Measurements from ENCODE around the gene NBEAL2.

Gene NBEAL2

DNA sequence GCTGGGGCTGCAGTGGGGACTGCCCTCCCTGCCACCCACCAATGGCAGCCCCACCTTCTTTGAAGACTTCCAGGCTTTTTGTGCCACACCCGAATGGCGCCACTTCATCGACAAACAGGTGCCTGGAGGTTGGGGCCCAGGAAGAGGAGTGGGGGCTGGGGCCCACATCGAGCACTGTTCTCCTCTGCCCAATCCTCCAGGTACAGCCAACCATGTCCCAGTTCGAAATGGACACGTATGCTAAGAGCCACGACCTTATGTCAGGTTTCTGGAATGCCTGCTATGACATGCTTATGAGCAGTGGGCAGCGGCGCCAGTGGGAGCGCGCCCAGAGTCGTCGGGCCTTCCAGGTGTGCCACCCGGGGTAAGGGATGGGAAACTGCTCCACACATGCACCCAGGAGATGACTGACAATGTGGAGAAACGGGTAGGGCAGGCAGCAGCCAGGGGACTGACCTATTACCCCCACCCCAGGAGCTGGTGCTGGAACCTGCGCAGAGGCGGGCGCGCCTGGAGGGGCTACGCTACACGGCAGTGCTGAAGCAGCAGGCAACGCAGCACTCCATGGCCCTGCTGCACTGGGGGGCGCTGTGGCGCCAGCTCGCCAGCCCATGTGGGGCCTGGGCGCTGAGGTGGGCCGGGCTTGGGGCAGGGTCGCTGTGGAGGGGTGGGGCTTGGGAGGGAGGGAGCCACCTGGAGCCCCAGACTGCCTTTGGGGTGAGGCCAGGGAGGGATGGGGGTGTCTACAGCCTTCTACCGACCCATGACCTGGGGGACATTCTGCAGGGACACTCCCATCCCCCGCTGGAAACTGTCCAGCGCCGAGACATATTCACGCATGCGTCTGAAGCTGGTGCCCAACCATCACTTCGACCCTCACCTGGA is 22.9 kb downstream of the NBEAL2 start:
- DNase-seq: no peak

DNA sequence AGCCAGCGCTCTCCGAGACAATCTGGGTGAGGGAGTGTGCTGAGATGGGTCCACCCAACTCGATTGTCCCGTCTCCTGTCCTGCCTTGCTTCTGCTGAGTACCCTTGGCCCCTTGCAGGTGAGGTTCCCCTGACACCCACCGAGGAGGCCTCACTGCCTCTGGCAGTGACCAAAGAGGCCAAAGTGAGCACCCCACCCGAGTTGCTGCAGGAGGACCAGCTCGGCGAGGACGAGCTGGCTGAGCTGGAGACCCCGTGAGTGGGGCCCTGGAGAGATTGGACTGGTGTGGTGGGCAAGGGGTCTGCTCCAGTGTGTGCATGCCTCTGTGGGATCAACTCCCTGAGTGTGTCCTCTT is 23.6 kb downstream of the NBEAL2 start:
- DNase-seq: no peak

DNA sequence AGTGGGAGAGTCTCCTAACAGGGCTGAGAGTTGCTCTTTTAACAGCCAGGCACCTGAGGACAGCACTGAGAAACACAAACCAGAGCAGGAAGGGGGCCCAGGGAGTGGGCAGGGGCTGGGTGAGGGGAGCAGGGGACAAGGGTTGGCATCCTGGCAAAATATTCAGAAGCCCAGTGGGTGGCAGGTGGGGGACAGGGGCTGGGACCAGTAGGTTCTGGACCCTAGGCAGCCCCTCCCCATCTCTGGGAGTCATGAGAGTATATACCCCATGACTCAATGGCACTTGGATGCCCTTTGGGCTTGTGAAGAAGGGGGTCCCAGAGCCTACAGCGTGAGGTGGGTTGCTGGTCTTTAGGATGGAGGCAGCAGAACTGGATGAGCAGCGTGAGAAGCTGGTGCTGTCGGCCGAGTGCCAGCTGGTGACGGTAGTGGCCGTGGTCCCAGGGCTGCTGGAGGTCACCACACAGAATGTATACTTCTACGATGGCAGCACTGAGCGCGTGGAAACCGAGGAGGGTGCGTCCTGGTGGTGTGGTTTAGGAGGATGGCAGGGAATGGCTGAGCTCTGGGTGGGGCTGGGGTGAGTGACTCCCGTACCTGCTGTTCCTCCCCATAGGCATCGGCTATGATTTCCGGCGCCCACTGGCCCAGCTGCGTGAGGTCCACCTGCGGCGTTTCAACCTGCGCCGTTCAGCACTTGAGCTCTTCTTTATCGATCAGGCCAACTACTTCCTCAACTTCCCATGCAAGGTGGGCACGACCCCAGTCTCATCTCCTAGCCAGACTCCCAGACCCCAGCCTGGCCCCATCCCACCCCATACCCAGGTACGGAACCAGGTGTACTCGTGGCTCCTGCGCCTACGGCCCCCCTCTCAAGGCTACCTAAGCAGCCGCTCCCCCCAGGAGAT is 24.2 kb downstream of the NBEAL2 start:
- no peak for DNase-seq

DNA sequence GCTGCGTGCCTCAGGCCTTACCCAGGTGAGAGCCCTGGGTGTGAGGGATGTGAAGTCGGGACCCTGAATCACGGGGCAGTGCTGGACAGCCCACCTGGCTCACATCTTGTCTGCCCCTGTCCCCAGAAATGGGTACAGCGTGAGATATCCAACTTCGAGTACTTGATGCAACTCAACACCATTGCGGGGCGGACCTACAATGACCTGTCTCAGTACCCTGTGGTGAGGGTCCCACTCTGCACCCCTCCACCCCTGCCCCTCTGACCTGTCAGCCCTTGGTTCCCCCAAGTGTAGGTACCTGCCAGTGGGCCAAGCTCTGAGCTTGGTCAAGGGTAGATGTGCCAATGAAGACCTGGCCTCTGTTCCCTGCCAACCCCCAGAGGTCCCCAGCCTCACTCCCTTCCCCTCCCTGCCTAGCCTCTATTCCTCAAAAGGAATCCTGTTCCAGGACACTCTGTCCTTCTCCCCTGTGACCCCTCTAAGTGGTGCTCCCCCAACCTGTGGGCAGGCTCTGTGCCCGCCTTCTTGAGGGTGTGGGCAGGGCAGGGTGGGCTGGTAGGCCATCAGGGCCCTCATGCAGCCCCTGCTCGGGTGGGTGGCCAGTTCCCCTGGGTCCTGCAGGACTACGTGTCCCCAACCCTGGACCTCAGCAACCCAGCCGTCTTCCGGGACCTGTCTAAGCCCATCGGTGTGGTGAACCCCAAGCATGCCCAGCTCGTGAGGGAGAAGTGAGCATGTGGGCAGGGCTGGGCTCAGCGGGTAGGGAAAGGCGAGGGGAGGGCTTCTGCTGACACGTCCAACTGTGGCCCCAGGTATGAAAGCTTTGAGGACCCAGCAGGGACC is 25.1 kb downstream of the NBEAL2 start:
- no peak for DNase-seq

- DNase-seq: no peak
These were observed 26.0 kb downstream of the NBEAL2 start for GRCh38 chr3:47005212-47006144.

- no peak for DNase-seq
These were observed 26.7 kb downstream of the NBEAL2 start for GRCh38 chr3:47006145-47006651.

GRCh38 chr3:47007001-47007400 is 27.5 kb downstream of the NBEAL2 start:
- no peak for DNase-seq

- no peak for DNase-seq
These were observed 28.2 kb downstream of the NBEAL2 start for GRCh38 chr3:47007482-47008233.

DNA sequence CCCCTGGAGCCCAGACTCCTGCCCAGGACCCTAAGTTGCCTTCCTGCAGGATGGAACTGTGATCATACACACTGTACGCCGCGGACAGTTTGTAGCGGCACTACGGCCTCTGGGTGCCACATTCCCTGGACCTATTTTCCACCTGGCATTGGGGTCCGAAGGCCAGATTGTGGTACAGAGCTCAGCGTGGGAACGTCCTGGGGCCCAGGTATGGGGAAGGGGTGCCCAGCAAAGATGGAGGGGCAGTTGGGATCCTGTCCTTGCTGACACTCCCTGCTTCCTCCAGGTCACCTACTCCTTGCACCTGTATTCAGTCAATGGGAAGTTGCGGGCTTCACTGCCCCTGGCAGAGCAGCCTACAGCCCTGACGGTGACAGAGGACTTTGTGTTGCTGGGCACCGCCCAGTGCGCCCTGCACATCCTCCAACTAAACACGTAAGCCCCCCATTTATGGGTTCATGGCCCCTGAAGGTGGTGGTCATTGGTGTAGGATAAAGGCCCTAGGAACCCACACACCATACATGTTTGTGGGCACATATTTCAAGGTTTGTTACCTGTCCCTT is 28.8 kb downstream of the NBEAL2 start:
- DNase-seq: no peak

DNA sequence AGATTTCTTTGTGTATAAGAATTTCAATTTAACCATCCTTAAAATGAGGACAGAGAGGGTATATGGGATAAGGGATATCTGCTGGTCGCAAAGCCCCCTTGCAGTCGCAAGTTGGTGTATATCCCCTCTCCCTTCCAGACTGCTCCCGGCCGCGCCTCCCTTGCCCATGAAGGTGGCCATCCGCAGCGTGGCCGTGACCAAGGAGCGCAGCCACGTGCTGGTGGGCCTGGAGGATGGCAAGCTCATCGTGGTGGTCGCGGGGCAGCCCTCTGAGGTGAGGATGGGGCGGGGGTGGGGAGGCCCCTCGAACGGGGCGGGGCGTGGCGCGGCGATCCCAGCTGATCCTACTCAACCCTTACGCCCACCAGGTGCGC is 29.4 kb downstream of the NBEAL2 start:
- DNase-seq: no peak

DNA sequence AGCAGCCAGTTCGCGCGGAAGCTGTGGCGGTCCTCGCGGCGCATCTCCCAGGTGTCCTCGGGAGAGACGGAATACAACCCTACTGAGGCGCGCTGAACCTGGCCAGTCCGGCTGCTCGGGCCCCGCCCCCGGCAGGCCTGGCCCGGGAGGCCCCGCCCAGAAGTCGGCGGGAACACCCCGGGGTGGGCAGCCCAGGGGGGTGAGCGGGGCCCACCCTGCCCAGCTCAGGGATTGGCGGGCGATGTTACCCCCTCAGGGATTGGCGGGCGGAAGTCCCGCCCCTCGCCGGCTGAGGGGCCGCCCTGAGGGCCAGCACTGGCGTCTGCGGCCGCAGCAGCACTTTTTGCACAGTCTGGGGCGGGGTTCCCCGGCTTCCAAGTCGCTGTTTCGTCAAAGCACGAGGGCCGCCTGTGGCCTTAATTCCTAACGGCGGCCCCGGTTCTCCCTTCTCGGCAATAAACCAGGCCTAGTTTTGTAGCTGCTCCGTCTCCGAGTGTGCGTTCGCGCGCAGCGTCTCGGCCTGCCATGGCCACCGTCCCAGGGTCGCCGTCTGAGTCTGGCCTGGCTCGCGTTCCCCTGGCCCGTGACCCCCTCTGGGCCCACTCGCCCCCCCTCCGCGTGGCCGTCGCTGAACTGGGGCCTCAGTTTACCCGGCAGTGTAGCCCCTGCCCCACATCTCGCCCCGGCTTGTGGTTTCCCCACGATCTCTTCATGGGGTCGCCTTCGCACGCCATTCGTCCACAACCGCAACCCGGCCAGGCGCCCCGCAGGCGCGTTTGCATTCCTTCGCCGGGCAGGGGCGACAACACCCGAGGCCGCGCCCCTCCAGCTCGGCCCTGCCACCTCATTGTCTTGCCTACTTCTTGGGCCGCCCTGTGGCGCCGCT is 30.0 kb downstream of the NBEAL2 start:
- no peak for DNase-seq

- no peak for DNase-seq
These were observed 30.7 kb downstream of the NBEAL2 start for GRCh38 chr3:47010111-47010712.

DNA sequence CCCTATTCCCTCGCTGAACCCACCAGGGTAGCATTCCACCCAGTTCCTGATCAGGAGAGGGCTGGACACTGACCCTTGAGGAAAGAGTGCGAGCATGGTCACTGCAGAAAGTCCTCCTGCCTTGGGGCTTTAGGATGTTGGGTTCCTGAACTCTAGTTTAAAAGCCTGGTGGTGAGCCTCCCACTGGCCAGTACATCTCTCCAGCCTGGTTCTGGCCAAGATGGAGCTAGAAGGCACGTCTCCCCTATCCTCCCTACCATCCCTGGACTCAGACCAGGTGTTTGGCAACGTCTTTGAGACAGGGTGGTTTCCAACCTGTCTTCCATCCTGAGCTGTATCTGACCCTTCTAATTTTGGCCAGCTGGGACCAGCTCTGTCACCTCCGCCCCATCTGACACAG is 31.4 kb downstream of the NBEAL2 start:
- DNase-seq: no peak

DNA sequence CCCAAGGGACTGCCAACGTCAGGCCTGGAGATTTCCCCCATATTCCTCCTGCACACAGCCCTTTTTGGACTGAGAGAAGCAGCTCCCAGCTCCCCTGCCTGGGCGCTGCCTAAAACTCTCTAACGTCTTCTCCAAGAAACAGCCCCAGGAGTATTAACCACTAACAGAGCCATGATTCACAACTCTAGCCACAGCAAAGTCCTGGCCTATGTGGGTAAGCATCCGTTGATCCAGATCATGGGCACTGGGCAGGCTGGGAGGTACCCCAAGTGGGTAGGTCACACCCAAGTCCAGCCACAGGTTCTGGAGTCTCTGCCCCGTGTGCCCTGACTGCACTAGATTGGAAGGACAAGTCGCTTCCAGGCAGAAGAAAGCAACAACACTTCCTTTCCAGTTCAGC is 31.9 kb downstream of the NBEAL2 start:
- no peak for DNase-seq

DNA sequence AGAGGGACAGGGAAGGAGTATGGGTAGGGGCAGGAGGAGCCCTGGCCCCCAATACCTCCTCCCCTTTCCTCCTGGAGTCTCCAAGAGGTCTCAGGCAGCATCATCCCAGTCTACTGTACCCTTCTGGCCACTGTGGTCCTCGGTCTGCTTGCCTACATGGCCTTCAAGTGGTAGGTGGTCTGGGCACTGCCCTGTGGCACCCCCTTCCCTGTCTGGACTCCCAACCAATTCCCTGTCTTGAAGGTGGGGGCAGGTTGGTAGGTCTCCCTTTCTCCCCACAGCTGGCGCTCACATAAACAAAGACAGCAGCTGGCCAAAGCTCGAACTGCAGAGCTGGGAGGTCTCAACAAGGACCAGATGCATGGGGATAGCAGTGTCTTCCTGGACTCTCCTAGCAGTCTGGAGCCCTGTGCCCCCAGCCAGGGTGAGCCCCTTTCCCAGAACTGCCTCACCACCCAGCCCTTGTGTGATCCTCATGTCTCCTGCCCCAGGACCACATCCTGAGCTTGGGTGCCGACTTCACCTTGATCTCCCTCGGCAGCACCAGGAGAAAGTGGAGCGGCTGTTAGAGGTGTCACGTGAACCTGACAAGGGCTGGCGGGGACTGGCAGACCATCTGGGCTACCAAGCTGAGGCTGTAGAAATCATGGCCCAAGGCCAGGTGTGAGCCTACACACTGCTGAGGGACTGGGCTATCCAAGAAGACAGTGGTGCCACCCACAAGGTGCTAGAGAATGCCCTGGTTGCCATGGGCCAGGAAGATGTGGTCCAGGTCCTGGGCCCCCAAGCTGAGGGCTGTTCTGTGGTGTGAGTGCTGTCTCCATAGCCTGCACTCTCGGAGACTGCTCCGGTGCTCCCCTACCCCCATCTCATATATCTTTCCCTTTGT is 33.1 kb downstream of the NBEAL2 start:
- DNase-seq: no peak

GRCh38 chr3:47013231-47013630 is 33.8 kb downstream of the NBEAL2 start:
- no peak for DNase-seq

DNA sequence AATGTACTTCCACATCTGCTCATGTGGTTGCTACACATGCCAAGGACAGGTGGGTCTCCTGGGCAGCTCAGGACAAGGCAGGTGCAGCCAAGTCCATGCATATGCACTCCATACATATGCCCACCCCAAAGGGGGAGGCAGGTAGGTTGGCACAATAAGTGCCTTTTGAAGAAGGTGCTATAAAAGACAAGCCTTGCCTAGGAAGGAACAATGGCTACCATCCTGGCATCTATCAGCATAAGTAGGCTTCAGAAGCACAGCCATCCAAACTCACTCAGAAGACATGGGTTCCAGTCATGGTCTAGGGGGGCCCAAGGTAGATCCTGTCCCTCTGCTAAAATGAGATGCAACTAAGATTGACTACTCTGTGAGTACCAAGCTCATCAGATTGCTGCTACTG is 34.6 kb downstream of the NBEAL2 start:
- DNase-seq: no peak

- DNase-seq: no peak
These were observed 35.7 kb downstream of the NBEAL2 start for GRCh38 chr3:47015151-47015550.

Data from DMS79 treated with DMSO at 0.1 percent for 48 hours (cell line).